ENCODE measurements around the gene CLPTM1L. TPM values are rescaled to one million over a fixed set of nuclear protein-coding genes. Genes with fewer than 3 reads are reported as not detected.

Gene CLPTM1L
- total RNA-seq, 4 donors from 2014 or later = 149 to 215 (median 179) TPM

GRCh38 chr5:1391691-1392090 lies 46.8 kb upstream of the CLPTM1L start:
- 67% methylated on average over 10 of the region's 11 CpGs; no CpG with 5 or more reads in 1 of the 2 donors for WGBS, 2 donors
- DNase-seq = no peak
- no peak for TF ChIP-seq POLR2A (IDR thresholded peaks at IDR 0.05)
- TF ChIP-seq, protein P1, sequence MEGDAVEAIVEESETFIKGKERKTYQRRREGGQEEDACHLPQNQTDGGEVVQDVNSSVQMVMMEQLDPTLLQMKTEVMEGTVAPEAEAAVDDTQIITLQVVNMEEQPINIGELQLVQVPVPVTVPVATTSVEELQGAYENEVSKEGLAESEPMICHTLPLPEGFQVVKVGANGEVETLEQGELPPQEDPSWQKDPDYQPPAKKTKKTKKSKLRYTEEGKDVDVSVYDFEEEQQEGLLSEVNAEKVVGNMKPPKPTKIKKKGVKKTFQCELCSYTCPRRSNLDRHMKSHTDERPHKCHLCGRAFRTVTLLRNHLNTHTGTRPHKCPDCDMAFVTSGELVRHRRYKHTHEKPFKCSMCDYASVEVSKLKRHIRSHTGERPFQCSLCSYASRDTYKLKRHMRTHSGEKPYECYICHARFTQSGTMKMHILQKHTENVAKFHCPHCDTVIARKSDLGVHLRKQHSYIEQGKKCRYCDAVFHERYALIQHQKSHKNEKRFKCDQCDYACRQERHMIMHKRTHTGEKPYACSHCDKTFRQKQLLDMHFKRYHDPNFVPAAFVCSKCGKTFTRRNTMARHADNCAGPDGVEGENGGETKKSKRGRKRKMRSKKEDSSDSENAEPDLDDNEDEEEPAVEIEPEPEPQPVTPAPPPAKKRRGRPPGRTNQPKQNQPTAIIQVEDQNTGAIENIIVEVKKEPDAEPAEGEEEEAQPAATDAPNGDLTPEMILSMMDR (IDR thresholded peaks at IDR 0.05) = no peak
- peaks cover 2 to 6% of the 10 kb centered on the region in 2 donors for H3K4me1 ChIP-seq
- H3K27me3 ChIP-seq = no peaks in the 10 kb centered on the region
- H3K36me3 ChIP-seq = no peaks in the 10 kb centered on the region
- no peak overlapping the region for H3K27ac ChIP-seq
- H3K9me3 ChIP-seq = no peaks in the 10 kb centered on the region
- intact Hi-C loops (cut with DNase I) = no loop called here
- H3K4me3 ChIP-seq (replicated peaks in 1 of 3) = no peak overlapping the region

DNA sequence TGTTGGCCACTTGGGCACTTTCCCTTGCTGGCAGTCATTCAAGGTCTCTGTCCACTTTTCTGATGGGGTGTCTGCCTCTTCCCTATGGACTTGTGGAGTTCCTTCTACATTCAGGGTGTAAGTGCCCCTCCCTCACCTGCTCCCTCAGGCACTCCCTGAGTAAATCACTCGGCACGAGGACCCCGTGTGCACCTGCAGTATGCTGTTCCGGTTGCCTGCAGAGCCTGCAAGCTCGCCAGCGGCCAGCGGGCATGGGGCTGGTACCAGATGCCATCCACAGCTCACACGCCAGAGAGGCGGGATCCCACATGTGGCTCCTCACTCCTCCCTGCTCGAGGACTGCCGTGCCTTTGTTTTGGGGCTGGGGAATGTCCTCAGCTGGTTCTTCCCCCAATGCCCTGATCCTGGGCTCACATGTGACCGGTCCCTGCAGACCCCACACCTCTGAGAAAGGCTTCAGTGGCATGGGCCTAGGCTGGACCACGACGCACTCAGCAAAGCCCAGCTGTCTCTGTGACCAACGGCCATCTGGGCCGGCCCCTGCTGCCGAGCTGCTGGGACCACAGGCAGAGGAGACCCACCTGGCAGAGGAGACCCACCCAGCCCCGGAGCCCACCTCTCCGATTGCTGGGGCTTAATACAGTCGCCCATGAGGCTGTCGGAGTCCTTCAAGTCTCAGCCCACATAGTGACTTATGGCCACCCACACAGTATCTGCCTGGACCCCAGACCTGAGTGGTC lies 46.1 kb upstream of the CLPTM1L start:
- TF ChIP-seq POLR2A (IDR thresholded peaks at IDR 0.05) = no peak
- TF ChIP-seq, protein P1 (IDR thresholded peaks at IDR 0.05) = no peak
- H3K4me1 ChIP-seq = peaks cover 4 to 9% of the 10 kb centered on the region in 2 donors
- WGBS, 2 donors = 83 to 92% methylated on average over 12 to 18 of the region's 21 CpGs
- no peaks in the 10 kb centered on the region for H3K36me3 ChIP-seq
- H3K27ac ChIP-seq = no peak overlapping the region
- no peak for DNase-seq
- no peaks in the 10 kb centered on the region for H3K9me3 ChIP-seq
- H3K27me3 ChIP-seq = no peaks in the 10 kb centered on the region
- H3K4me3 ChIP-seq (replicated peaks in 1 of 3) = no peak overlapping the region
- intact Hi-C loops (cut with DNase I) = no loop called here

GRCh38 chr5:1390333-1390732 lies 45.4 kb upstream of the CLPTM1L start:
- no peak for DNase-seq
- no peak for TF ChIP-seq POLR2A (IDR thresholded peaks at IDR 0.05)
- TF ChIP-seq, protein P1 (IDR thresholded peaks at IDR 0.05) = no peak
- peaks cover 4 to 11% of the 10 kb centered on the region in 2 donors for H3K4me1 ChIP-seq
- H3K27ac ChIP-seq = no peak overlapping the region
- H3K4me3 ChIP-seq (replicated peaks in 1 of 3) = no peak overlapping the region
- H3K27me3 ChIP-seq = no peaks in the 10 kb centered on the region
- no peaks in the 10 kb centered on the region for H3K36me3 ChIP-seq
- WGBS, 2 donors = 81 to 86% methylated on average over 5 to 7 of the region's 7 CpGs
- intact Hi-C loops (cut with DNase I) = no loop called here
- no peaks in the 10 kb centered on the region for H3K9me3 ChIP-seq

DNA sequence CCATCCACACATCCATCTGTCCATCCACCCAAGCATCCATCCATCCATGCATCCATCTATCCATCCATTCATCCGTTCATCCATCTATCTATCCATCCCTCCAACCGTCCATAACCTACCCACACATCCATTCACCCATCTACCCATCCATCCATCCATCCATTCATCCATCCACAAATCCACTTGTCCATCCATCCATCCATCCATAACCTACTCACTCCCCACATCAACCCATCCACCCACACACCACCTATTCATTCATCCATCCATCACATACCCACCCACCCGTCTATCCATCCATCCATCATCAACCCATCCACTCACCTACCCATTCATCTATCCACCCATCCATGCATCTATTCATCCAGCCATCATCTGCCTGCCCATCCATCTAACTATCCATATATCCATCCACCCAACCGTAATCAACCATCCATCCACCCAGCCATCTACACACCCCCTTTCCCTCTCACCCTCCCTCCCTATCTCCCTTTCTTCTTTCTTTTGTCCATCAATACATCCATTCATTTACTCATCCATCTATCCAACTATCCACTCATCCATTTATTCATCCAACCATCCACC lies 43.6 kb upstream of the CLPTM1L start:
- intact Hi-C loops (cut with DNase I) = no loop called here
- no peaks in the 10 kb centered on the region for H3K27me3 ChIP-seq
- TF ChIP-seq, protein P1 (IDR thresholded peaks at IDR 0.05) = no peak
- no peak for TF ChIP-seq POLR2A (IDR thresholded peaks at IDR 0.05)
- H3K9me3 ChIP-seq = no peaks in the 10 kb centered on the region
- H3K4me3 ChIP-seq (replicated peaks in 1 of 3) = no peak overlapping the region
- H3K36me3 ChIP-seq = no peaks in the 10 kb centered on the region
- H3K27ac ChIP-seq = no peak overlapping the region
- 90 to 91% methylated on average over 4 of the region's 4 CpGs for WGBS, 2 donors
- H3K4me1 ChIP-seq = peaks cover 4 to 14% of the 10 kb centered on the region in 2 donors
- DNase-seq = no peak

GRCh38 chr5:1387876-1388275 lies 43.0 kb upstream of the CLPTM1L start:
- Histone ChIP-seq H3K4me1 (peaks cover 4 to 14% of the 10 kb centered on the region in 2 donors), H3K4me3 (replicated peaks in 1 of 3) (no peak overlapping the region), H3K36me3 (no peaks in the 10 kb centered on the region), H3K27me3 (no peaks in the 10 kb centered on the region), H3K27ac (no peak overlapping the region), H3K9me3 (no peaks in the 10 kb centered on the region)
- 93 to 95% methylated on average over 5 of the region's 5 CpGs for WGBS, 2 donors
- TF ChIP-seq, protein P1 (IDR thresholded peaks at IDR 0.05) = no peak
- TF ChIP-seq POLR2A (IDR thresholded peaks at IDR 0.05) = no peak
- no peak for DNase-seq
- intact Hi-C loops (cut with DNase I) = no loop called here
